GM12801 (cell line): ENCODE data around the gene COL2A1.

Source experiments
- TF ChIP-seq, protein P1 (sequence below): IDR thresholded peaks from one replicate; pipeline ENCODE4 v1.5.1; 2011; ENCODE audit warnings: control low read depth; ENCODE audit not compliant: insufficient read length; ENCODE audit errors: extremely low read depth

The COL2A1 gene

DNA sequence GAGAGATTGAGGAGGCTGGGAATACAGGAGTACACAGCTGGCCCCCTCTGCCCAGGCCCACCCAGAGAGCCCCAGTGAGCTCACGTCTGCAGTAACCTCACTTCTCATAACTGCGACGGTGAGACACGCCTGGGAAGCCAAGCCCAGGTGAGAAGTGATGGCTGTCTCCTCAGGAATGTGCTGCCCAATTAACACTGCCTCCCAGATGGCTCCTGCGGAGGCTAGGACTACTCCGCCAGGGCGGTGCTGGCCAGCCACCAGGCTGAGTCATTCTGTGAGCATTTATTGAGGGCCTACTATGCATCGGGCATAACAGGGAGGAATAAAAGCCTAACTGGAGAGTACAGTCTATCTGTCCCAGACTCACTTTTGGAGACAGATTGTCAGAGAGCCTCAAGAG, 50.2 kb downstream of the COL2A1 start:
- TF ChIP-seq, protein P1, sequence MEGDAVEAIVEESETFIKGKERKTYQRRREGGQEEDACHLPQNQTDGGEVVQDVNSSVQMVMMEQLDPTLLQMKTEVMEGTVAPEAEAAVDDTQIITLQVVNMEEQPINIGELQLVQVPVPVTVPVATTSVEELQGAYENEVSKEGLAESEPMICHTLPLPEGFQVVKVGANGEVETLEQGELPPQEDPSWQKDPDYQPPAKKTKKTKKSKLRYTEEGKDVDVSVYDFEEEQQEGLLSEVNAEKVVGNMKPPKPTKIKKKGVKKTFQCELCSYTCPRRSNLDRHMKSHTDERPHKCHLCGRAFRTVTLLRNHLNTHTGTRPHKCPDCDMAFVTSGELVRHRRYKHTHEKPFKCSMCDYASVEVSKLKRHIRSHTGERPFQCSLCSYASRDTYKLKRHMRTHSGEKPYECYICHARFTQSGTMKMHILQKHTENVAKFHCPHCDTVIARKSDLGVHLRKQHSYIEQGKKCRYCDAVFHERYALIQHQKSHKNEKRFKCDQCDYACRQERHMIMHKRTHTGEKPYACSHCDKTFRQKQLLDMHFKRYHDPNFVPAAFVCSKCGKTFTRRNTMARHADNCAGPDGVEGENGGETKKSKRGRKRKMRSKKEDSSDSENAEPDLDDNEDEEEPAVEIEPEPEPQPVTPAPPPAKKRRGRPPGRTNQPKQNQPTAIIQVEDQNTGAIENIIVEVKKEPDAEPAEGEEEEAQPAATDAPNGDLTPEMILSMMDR, result no peak

DNA sequence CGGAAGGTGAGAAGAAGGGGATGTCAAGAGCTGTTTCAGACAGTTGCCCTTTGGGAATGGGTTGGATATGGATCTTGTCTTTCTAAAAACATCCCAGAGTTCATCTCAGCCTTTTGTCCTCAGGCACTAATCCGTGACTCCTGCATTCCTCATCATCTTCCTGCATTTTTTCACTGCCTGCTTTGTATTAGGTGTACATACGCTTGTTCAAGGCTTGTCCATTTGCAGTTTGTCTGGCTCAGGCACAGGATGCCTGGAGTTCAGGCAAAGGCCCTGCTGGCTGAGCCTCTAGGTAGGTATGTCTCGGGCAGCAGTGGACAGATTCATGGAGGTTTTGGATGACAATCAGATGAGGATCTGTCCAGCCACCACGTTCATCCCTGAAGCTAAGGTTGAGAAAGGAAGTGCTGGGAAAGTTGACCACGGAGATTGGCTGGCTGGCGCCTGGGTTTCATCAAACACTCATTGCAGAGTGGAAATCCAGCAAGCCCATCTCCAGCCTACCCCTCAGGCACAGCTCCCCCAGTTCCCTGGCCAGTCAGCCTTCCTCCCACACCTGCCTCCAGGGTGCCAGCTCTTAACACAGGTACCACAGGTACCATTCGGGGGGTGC, 53.3 kb downstream of the COL2A1 start:
- TF ChIP-seq, protein P1, result no peak

DNA sequence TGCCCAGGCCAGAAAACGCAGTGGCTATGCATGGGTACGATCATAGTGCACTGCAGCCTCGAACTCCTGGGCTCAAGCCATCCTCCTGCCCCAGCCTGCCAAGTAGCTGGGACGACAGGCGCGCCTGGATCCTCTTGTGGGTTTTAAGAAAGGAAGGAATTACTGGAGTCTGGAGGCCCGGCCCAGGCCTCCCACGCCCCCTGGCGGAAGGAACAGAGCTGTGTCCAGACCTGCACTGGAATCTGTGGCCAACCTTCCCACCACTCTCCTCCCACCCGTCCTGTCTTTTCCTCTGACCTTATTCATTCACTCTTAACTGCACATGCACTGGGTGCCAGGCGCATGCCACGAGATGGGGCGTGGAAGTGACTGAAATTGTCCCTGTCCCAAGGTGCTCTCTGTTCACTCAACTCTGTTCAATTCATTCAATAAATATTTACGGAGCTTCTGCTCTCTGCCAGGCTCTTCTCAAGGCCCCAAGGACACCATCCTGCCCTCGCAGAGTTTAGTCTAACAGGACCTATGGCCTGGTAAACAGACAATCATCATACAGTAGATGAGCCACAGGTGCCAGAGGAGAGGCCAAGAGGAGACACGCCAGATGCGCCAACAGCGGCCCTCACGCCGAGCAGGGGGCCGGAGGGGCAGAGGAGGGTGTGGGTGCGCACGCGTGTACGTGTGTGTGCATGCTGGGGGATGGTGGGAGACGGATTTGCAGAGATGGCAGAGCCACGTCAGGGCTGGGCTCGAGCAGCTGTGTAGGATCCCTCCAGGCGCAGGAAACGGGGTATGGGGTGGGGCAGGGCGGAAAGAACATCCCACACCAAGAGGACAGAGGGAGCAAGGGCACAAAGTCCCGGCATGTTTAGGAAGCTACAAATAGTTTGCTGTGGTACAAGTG, 54.6 kb downstream of the COL2A1 start:
- TF ChIP-seq, protein P1, result peak; percentile 41

DNA sequence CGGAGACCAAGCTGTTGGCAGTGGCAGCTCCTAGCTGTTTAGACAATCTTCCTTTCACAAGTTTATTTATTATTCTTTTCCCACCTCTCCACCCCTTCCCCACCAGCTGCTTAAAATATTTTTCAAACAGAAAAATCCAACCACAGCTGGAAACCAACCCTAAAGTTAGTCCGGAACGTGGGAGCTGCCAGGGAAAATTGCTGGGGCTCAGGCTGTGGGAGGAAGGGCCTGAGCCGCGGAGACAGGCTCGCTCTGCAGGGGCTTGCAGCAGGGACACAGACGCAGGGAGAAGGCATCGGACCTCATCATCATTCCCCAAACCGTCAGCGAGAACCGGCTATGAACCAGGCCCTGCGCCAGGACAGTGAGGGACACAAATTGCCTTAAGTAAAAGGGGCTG, 56.9 kb downstream of the COL2A1 start:
- TF ChIP-seq, protein P1, result no peak

DNA sequence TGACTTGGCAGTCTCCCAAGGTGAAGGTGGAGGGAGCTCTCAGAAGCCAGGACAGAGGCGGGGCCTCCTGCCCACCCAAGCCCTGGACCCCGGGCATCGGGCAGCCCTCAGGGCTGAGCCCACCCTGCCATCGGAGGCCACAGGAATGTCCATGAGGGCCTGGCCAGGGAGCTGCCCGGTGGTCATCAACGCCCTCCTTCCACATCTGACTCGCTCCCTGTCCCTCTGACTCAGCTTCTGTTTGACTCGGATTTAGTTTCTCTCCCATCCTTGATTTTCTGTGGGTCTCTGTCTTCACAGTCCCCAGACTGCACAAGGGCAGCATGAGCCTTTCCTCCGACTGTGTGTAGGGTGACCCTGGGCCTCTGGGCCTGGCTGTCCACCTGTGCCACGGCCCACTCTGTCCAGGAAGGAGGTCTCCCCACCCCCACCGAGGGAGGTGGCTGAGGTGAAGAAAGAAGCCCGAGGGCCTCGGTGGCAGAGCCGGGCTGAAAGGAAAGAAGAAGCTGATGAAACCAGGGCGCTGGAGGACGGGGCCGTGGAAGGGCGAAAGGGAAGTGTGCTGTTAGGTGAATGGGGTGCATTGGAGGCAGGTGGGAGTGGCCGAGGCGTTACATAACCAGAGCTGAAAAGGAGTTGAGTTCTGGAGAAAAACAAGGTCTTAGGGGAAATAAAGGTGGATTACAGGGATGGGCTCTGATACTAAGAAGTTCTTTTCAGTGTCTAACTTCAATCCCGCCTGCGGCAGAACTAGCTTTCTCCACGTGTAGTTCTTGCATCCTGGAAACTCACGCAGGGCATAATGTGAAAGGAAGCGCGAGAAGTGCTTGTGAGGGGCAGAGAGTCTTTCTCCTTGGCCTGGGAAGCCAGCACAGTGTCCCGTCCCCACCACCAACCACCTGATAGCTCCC, 57.6 kb downstream of the COL2A1 start:
- TF ChIP-seq, protein P1, result no peak

DNA sequence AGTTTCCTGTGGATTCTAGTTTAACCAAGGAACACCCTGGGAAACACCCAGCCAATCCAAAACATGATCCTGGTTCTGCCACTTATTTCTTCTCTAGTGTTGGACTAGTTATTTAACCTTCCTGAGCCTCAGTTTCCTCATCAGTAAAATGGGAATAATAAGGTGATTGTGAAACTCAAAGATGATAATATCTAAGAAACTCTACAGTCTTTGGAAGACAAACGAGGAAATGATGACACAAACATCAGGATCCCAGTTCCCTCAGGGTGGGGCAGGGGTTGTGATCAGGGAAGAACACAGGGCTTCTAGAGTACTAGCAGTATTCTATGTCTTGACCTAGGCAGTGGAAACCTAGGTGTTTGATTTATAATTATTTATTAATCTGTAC, 58.9 kb downstream of the COL2A1 start:
- TF ChIP-seq, protein P1, result no peak

DNA sequence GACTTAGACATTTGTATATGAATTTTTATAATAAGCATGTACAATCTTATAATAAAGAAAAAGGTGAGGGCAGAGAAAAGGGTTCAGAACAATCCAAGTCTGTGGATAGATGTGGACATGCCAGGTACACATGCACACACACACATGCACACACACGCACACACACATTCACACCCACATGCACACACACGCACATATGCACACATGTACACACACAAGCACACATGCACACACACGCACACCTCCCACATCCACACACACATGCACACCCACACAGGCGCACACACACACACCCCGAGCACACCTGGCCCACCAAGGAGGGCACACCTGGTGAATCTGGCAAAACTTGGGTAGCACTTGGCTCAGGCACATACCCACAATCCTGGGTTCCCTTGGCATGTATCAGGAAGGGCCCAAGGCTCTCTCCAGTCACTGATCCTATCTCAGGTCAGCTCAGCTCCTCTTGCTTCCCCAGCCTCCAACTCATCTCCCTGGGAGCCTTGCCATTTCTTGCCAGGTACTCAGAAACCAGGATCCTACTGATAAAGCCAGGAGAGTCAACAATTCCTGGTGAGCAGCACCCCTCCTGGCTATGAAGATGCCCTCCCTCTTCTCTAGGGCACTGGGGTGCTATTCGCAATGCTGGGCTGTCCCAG, 59.5 kb downstream of the COL2A1 start:
- TF ChIP-seq, protein P1, result no peak
